ENCODE measurements around the gene DNAJC5. TPM values are rescaled to one million over a fixed set of nuclear protein-coding genes. Genes with fewer than 3 reads are reported as not detected.

The DNAJC5 gene, protein sequence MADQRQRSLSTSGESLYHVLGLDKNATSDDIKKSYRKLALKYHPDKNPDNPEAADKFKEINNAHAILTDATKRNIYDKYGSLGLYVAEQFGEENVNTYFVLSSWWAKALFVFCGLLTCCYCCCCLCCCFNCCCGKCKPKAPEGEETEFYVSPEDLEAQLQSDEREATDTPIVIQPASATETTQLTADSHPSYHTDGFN
- 10 to 100 TPM; 44.4 to 66.6 TPM for total RNA-seq

DNA sequence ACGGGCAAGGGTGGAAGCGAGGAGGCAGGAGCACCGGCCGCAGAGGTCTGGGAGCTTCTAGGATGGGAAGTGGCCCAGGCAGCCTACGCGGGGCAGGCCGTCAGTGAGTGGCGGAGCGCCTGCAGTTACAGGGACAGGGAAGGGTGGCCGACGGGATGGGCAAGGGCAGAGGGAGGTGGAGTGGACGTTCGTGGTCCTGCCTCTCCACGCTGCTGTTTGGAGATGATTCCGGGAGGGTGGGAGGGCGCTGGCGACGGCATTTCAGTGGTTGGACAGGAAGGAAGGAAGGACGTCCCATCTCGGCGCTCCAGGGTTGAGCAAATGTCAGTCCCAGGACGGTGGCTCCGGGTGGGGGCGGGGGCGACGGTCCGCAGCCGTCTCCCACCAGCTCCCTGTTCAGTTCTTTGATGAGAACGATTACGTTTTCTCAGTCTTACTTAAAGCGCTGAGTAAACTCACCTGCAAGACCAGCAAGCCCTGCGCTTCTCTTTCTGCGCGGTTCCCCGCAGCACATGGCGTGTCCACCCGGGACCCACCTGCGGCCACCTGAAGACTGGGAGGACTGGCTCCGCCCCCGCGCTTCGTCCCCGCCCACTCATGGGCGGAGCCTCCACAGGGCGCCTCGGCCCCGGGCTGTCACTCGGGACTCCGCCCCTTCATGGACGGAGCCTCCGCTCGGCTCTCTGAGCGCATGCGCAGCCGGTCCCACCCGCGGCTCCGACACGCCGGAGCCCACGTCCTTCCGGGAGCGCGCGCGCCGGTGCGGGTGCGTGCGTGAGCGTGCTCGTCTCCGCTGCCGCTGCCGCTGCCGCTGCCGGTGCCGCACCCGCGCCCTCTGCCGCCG, at the start of gene DNAJC5:
DNAJC5 (plus strand) TSS at position 769 of the 844 bp plus-strand sequence. CDS start 33,220 bp downstream, outside the sequence.
- WGBS = 2% methylated on average over 51 of the region's 82 CpGs
- peak in 1 of 4 experiments; percentile 20 for TF ChIP-seq CTCF (IDR thresholded peaks at IDR 0.05)
- TF ChIP-seq POLR2AphosphoS5 (IDR thresholded peaks at IDR 0.05) = peak; percentile 88
- TF ChIP-seq POLR2A (IDR thresholded peaks at IDR 0.05) = peak; percentile 77
- Histone ChIP-seq H3K27ac (peak within 1 kb of the TSS; percentile 77 to 82), H3K36me3 (no peaks in the 10 kb centered on the region), H3K4me3 (peak within 1 kb of the TSS; percentile 46 to 55), H3K4me1 (replicated peaks) (peaks cover 17% of the 10 kb centered on the region), H3K27me3 (replicated peaks; ENCODE audit: insufficient read depth) (no peaks in the 10 kb centered on the region), H3K9me3 (no peaks in the 10 kb centered on the region)
- DNase-seq (ENCODE audit: low spot score) = peak; percentile 94
- intact Hi-C loops (cut with DNase I) = loop anchor here (10.0 kb wide), 1 partner anchor 170 kb away; the partner anchor contains the start of gene TCEA2

GRCh38 chr20:63846128-63846771, 48.7 kb upstream of the DNAJC5 start:
- no peak for DNase-seq (ENCODE audit: low spot score)
- H3K36me3 ChIP-seq = no peaks in the 10 kb centered on the region
- no peaks in the 10 kb centered on the region for H3K9me3 ChIP-seq
- no peak overlapping the region for H3K27ac ChIP-seq
- intact Hi-C loops (cut with DNase I) = no loop called here
- peaks cover 6% of the 10 kb centered on the region for H3K27me3 ChIP-seq (replicated peaks; ENCODE audit: insufficient read depth)
- no peak overlapping the region for H3K4me3 ChIP-seq
- 2% methylated on average over 24 of the region's 24 CpGs for WGBS
- no peaks in the 10 kb centered on the region for H3K4me1 ChIP-seq (replicated peaks)
- TF ChIP-seq POLR2A (IDR thresholded peaks at IDR 0.05) (no peak), POLR2AphosphoS5 (IDR thresholded peaks at IDR 0.05) (no peak), CTCF (IDR thresholded peaks at IDR 0.05) (no peak)

DNA sequence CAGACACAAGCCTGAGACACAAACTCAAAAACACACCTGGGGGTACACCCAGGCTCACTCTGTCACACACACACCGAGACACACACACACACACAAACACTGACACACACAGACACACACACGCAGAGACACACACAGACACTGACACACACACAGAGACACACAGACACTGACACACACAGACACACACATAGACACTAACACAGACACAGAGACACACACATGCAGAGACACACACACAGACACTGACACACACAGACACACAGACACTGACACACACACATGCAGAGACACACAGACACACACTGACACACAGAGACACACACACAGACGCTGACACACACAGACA, 48.1 kb upstream of the DNAJC5 start:
- no peaks in the 10 kb centered on the region for H3K36me3 ChIP-seq
- intact Hi-C loops (cut with DNase I) = no loop called here
- DNase-seq (ENCODE audit: low spot score) = no peak
- peaks cover 6% of the 10 kb centered on the region for H3K27me3 ChIP-seq (replicated peaks; ENCODE audit: insufficient read depth)
- TF ChIP-seq POLR2A (IDR thresholded peaks at IDR 0.05) = no peak
- no peak for TF ChIP-seq CTCF (IDR thresholded peaks at IDR 0.05)
- no peak for TF ChIP-seq POLR2AphosphoS5 (IDR thresholded peaks at IDR 0.05)
- no peak overlapping the region for H3K27ac ChIP-seq
- 53% methylated on average over 3 of the region's 3 CpGs for WGBS
- H3K9me3 ChIP-seq = no peaks in the 10 kb centered on the region
- no peak overlapping the region for H3K4me3 ChIP-seq
- H3K4me1 ChIP-seq (replicated peaks) = no peaks in the 10 kb centered on the region

DNA sequence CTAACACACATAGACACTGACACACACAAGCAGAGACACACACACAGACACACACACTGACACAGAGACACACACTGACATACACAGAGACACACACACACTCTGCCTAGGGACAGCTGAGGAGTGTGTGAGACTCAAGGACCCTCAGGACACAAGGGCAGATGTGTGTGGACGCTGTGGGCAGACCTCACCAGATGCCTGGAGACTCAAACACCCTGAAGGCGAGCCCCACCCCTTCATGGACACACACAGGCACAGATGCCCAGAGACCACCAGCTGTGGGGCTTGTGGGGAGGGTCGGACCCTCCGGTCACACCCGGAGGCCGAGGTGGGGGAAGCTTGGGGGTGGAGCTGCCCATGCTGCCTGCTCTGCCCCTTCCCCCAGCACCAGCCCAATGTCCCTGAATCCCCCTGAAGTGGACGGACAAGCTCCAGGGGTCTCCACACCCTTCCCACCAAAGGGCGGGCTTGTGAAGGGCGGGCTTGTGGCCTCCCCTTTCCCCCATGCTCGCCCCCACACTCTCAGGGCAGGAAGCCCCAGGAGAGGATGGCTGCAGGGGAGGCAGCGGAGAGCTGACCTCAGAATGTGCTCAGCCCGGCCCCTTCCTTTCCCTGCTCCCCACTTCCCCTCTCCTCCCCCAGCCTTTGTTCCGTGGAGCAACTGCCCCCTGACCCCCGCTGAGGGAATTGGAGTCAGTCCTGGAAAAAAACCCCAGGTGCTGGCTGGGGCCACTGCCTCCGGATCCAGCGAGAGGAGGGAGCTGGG, 47.5 kb upstream of the DNAJC5 start:
- peaks cover 6% of the 10 kb centered on the region for H3K27me3 ChIP-seq (replicated peaks; ENCODE audit: insufficient read depth)
- no peak overlapping the region for H3K27ac ChIP-seq
- no peaks in the 10 kb centered on the region for H3K9me3 ChIP-seq
- no peaks in the 10 kb centered on the region for H3K4me1 ChIP-seq (replicated peaks)
- intact Hi-C loops (cut with DNase I) = no loop called here
- no peak overlapping the region for H3K4me3 ChIP-seq
- TF ChIP-seq POLR2AphosphoS5 (IDR thresholded peaks at IDR 0.05) (no peak), CTCF (IDR thresholded peaks at IDR 0.05) (no peak), POLR2A (IDR thresholded peaks at IDR 0.05) (no peak)
- DNase-seq (ENCODE audit: low spot score) = no peak
- 42% methylated on average over 16 of the region's 16 CpGs for WGBS
- H3K36me3 ChIP-seq = no peaks in the 10 kb centered on the region

Data from prostate gland (tissue), 2 donors.